CD4-positive, alpha-beta T cell treated with Interleukin-6 at 100 ng/mL for 8 hours (primary cell): ENCODE data around the gene STX1A.
"Not testable (repeated sequence)": the region's sequence is repeated elsewhere in the genome, so short reads cannot be mapped to it uniquely, and the experiment has no call there.

Experiments
- DNase-seq: peaks from one replicate; pipeline ENCODE4 v3.0.0-alpha.2; 2020; ENCODE audit warnings: mixed read lengths, low spot score

STX1A gene

DNA sequence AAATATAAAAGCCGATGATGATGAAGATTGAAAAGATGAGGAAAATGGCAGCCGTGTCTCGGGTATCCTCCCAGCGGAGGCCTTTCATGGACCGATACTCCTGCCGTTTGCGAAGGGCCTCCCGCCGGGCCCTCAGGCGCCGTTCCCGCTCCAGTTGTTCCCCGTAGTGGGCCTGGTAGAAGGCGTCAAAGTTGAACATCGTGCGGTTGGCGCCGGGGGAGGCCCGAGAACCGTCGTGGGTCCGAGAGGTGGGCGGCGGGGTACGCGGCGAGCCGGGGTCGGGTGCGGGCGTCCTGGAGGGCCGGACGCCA lies 36.8 kb downstream of the STX1A start:
- no peak for DNase-seq

DNA sequence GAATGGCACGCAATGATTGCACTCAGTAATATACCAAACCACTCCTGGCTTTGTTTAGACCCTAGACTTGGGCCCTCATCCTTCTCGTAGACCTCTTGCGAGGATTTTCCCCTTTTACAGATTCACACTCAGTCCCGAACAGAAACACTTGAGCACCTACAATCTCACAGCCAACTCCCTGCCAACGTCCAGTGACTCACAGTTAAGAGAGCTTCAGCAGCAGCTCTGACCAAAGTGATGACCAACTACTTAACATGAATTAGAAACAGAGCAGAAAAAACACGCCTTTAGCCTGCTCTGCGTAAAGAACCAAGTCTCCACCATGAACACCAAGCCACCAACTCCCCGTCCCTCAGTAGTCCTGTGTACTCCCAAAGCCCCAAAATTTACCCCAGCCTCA lies 38.4 kb downstream of the STX1A start:
- DNase-seq = no peak

DNA sequence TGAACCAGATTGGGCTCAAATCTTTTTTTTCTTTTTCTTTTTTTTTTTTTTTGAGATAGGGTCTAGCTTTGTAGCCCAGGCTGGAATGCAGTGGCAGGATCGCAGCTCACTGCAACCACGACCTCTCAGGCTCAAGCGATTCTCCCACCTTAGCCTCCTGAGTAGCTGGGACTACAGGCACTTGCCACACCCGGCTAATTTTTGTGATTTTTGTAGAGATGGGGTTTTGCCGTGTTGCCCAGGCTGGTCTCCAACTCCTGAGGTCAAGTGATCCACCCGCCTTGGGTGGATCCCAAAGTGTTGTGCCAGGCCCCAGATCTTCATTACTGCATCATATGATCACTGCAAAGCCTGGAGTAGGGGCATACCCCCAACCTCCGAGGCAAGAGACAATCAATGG lies 39.0 kb downstream of the STX1A start:
- no peak for DNase-seq

DNA sequence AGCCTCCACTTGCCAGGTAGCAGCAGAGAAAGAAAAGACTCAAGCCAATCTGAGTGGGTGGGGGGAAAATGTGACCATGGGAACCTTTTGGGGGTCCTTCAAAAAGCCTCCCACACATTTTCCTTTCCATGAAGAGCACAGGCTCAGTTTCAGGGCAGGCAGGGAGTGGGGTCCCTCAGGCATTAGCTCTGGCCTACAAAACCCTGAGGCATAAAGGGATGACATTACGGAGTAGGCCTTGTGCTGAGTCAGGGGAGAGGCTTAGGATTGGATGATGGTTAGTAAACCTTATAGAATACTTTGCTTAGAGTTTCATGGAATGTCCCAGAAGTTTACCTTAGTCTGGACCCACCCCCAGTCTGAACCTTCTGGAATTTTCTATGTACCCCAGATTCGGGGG lies 39.8 kb downstream of the STX1A start:
- DNase-seq = no peak

DNA sequence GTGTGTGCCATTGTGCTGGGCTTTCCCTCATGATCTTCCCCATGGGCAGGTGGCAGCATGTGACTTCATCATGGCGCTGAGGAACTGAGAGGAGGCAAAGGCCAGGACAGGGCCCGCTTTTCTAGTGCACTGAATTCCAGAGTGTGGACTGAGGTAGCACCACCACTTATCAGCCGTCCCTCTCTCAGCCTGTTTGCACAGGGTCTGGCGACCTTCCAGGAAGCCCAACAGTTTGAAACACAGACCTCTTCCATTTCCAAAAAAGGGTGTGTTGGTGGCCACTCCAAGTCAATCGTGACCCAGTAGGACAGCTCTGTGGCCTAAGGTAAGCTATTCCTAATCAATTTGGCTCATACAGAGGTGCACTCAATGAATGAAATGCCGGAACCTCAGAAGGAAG lies 40.6 kb downstream of the STX1A start:
- no peak for DNase-seq

DNA sequence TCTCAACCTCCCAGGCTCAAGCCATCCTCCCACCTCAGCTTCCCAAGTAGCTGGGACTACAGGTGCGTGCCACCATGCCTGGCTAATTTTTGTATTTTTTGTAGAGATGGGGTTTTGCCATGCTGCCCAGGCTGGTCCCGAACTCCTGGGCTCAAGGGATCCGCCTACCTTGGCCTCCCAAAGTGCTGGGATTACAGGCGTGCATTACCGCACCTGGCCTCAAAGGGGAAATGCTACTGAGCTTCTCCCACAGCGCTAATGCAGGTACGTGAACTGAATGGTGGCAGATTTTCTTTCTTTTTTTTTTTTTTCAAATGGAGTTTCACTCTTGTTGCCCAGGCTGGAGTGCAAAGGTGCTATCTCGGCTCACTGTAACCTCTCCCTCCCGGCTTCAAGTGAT lies 43.4 kb downstream of the STX1A start:
- DNase-seq = not testable (repeated sequence)

DNA sequence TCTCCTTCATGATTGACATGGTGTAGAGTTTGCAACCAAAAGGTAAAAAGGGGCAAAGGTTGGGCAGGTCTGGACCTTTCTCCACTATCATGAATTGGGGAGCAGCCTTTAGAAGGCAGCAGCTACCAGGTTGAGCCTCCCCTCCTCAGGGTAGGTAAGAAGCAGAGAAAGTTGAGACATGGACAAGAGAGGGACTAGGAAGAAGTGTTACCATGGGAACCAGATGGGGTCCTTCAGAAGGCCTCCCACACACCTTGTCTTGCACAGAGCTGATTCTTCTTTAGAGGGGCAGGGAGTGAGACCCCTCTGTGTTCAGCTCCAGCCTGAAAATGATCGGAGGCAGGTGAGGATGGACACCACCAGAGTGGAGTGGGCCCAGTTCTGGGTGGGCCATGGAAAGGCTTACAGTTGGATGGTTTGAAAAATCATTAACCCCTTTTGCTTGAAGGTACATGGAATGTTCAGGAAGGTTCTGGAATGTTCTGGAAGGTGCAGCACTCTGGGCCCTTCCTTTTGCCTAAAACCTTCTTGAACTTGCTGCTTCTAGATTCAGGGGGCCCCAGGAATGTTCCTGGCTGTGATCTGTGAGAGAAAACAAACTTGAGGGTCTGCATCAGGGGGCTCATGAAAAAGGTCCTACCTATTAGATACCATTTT lies 44.9 kb downstream of the STX1A start:
- DNase-seq = no peak

DNA sequence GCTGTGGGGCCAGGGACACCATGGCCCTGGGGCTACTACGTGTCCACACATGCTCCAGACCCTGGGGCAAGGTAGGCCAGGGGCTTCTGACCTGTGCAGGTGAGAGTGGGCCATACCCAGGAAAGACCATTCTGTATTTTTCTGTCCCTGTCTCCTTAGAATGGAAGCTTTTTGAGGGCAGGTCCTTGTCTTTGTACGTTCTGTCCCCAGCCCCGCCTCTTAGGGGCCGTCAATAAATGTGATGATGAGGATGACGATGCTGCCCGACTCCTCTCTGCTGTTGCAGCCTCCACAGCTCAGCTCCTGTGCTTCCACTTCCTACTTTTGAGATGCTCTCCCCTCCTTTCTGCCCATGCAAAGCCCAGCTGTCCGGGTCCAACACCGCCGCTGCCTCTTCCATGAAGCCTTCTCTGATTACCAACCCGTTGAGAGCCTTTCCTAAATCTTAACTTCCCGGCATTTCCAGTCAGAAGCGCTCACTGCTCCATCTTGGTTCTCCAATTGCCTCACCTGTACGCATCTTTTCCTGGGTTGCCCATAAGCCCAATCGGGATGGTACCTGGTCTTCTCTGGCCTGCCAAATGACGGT lies 47.5 kb downstream of the STX1A start:
- no peak for DNase-seq

DNA sequence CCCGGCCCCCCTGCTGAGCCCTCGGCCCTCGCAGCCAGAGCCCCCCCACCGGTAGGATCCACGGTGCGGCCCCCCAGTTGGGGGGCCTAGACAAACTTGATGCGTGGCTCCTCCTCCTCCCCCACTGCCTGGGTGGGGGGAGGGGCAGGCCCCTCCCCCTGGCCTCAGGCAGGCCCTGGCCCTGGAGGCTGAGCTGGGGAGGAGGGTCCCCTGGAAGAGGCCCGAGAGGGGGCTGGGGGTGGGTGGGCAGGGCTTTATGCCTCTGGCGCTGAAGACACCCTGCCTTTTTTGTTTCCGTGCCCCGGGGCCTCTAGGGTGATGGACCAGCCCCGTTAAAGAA lies 48.2 kb downstream of the STX1A start:
- DNase-seq = no peak

DNA sequence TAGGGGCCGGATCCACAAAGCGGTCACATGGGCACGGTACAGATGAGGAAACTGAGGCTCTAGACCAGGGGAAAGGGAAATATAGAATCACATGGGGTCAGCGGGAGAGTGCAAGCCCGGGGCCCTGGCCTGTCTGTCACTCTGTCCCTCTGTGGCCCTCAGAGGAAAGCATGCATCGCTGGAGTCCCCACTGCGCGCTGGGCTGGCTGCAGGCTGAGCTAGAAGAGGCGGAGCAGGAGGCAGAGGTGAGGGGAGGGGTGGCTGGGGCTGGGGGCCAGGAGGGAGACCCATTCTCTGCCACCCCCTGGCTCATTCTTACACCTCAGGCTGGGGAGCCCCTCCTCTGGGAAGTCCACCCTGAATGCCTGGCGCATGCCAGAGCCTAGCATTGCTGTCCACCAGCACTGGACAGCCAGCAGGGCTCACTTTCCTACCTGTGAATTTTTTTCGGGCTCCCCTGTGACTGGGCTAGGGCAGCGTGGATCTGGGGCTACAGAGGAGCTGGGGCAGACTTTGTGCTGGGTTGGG lies 49.5 kb downstream of the STX1A start:
- DNase-seq = no peak

DNA sequence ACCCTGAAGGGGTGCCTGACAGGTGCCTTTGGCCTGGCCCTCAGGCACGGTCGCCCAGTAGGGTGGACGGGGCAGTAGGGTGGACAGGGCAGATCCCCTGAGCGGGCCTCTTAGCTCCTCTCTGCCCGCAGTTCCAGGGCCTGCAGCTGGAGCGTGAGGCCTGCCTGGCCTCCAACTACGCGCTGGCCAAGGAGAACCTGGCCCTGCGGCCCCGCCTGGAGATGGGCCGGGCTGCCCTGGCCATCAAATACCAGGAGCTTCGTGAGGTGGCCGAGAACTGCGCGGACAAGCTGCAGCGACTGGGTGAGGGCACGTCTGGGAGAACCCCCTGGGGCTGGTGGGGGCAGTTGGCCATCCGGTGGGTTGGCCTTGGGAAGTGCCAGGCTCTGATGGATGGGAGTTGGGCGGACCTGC lies 50.2 kb downstream of the STX1A start:
- DNase-seq = no peak

DNA sequence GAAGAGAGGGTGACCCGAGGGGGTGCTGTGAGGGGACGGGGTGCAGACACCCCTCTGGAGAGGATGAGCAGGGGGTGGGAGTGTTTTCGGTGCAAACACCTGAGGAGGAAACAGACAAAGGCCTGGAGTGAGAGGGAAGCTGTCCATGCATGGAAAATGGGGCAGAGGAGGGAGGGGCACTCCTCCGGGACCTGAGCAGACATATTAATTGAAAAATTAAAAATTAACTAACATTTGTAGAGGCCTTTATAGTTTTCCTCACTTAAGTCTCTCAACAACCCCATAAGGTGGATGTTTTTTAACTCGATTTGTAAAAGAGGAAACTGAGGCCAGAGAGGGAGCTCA lies 50.6 kb downstream of the STX1A start:
- no peak for DNase-seq

DNA sequence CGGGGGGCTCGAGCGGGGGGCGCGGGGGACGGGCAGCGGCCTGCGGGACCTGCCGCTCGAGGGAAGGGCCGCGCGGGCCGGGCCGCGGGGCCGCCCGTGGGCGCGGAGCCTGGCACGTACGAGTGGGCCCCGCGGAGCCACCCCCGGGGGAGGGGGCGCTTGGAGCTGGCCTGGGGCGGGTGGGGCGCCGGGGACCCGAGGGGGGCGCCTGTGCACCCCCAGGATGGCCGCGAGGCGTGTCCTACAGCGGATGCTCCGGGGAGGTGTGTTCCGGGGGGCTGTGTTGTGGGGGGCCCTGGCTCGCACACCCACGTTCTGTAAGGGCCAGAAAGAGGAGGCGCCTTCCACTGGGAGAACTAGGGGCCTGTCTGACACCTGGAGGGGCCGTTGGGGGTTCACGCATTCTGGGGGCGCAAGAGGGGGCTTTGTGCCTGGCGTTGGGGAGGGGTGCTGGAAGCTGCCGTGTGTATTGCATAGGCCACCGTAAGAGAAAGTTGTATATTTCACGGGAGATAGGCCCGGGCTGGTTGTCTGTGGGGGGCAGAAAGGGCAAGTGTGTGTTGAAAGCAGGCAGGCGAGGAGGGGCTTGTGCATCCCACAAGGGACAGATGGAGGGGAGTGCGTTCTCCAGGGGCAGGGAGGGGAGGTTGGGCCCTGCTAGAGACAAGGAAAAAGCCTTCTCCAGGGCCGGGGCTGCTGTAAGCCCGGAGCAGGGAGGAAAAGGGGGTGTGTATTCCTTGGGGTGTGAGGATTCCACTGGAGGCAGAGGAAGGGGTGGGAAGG lies 51.2 kb downstream of the STX1A start:
- DNase-seq = no peak

DNA sequence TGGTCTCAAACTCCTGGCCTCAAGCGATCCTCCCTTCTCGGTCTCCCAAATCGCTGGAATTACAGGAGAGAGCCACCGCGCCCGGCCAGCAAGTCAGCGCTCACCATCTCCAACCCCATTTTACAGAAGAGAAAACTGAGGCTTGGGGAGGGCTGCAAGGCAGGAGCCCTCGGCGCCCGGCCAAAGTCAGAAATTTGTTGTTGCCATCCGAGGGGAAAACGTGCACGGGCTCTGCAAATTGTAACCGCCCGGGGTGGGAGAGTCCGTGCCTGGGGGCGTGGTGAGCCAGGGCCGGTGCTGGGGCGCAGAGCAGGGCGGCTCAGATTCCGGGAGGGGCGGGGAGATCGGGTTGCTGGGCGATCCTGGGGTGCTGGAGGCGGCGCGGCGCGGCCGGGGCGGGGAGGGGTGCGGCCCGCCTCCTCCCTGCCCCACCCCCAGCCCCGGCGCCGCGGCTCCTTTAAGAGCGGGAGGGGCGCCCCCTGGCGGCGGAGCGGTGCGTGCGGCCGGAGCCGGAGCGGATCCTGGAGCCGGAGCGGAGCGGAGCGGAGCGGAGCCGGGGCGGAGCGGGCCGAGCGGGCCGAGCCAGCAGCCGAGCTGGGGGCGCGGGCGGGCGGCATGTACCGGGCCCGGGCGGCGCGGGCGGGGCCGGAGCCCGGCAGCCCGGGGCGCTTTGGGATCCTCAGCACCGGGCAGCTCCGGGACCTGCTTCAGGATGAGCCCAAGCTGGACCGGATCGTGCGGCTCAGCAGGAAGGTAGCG lies 51.9 kb downstream of the STX1A start, which contains the start of gene VPS37D:
VPS37D (plus strand) TSS at position 488 of the 759 bp plus-strand sequence; CDS start at position 616, 128 bp downstream.
- DNase-seq = peak; percentile 88

DNA sequence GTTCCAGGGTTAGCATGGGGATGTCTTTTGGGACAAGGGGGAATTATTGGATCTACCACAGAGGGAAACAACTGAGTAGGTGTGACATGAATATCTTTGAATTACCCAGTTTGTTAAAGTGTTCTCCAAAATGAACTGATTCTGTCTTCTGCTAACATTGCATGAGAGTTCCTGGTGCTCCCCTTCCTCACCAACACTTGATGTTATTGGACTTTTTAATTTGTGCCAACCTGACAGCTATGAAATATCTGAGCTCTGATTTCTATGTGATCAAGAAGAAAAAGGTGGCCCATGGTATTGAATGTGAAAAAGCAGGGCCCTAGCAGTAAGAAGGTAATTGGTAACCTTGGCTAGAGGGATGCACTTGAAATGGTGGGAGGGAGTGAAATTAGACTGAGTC lies 56.4 kb downstream of the STX1A start:
- DNase-seq = no peak

DNA sequence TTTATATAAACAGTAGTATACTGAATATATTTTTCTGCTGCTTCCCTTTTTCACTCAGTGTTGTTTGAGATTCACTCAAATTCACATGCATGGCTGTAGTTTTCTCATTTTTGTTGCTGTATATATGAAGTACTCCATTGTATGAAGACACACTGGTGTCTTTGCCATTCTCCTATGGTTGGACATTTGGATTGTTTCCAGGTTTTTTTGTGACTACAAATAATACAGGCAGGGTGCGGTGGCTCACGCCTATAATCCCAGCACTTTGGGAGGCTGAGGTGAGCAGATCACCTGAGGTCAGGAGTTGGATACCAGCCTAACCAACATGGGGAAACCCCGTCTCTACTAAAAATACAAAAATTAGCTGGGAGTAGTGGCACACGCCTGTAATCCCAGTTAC lies 58.9 kb downstream of the STX1A start:
- DNase-seq = not testable (repeated sequence)

DNA sequence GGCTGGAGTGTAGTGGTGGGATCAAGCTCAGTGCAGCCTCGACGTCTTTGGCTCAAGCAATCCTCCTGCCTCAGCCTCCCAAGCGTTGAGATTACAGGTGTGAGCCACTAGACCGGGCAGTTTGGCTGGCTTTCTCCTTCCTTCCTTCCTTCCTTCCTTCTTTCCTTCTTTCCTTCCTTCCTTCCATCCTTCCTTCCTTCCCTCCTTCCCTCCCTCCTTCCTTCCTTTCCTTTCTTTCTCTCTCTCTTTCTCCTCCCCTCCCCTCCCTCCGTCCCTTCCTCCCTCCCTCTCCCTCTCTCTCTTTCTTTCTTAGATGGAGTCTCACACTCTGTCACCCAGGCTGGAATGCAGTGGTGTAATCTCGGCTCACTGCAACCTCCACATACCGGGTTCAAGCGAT lies 59.5 kb downstream of the STX1A start:
- DNase-seq = no peak

DNA sequence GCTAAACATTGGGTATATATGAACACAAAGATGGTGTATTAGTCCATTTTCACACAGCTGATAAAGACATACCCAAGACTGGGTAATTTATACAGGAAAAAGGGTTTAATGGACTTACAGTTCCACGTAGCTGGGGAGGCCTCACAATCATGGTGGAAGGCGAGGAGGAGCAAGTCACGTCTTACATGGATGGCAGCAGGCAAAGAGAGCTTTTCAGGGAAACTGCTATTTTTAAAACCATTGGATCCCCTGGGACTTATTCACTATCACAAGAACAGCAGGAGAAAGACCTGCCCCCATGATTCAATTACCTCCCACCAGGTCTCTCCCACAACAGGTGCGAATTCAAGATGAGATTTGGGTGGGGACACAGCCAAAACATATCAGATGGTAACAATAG lies 64.2 kb downstream of the STX1A start:
- not testable (repeated sequence) for DNase-seq

DNA sequence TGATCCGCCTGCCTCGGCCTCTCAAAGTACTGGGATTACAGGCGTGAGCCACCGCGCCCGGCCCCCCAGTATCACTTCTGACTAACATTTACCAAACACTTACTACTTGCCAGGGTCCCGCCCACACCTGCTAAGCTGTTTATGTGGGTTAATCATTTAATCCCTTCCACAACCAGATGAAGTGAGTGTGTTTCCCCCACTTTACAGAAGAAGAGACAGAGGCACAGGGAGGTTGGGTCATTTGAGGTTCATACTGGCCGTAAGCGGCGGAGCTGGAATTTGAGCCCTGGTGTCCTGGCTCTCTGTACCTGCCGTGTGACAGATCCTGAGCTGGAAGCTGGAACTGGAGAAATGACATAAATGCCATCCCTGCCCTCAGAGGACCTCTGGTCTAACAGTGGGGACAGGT lies 66.9 kb downstream of the STX1A start:
- no peak for DNase-seq

DNA sequence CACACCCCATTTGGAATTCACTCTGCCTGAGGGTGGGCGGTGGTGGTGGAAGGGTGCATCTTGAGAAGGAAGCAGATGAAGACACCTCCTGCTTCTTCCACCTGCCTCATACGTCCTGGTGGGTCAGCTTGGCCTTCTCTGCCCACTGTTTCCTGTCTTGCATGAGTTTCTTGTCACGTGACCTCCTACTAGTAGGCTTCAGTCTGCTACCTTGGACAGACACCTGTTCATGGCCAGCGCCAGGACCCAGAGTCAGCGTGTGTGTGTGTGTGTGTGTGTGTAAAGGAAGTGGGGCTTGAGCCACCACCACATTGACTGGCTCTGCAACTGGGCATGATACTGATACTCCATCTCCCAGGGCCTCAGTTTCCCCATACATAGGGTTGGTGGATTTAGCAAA lies 68.9 kb downstream of the STX1A start:
- no peak for DNase-seq

DNA sequence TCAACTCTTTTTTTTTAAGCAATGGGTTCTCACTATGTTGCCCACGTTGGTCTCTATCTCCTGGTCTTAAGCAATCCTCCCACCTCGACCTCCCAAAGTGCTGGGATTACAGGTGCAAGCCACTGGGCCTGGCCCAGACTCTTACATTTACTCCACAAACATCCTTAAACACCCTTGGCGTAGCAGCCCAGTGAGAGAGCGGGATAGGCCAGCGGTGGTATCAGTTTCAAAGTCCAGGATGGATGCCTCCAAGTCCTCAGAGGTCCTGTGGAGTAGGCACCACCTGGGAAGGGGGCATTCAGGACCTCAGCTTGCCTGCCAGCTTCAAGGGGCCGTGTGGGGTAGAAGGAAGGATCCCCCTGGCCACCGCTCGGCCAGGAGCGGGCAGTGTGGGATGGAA lies 69.9 kb downstream of the STX1A start:
- no peak for DNase-seq
